Measurements from ENCODE around the gene ERV3-1.

The ERV3-1 gene

GRCh38 chr7:64999165-65000004 is 7.1 kb downstream of the ERV3-1 start:
- no peak overlapping the region for H3K4me3 ChIP-seq (ENCODE audit: low read length in 2 of 2)
- peaks cover 4 to 6% of the 10 kb centered on the region in 2 donors for H3K36me3 ChIP-seq (ENCODE audit: control insufficient read depth in 2 of 2, insufficient read depth in 2 of 2, low read length in 2 of 2)
- no peaks in the 10 kb centered on the region for H3K27me3 ChIP-seq (ENCODE audit: control insufficient read depth in 1 of 2, insufficient read depth in 2 of 2, low read length in 2 of 2)
- H3K9ac ChIP-seq (ENCODE audit: low read length in 2 of 2), result no peak overlapping the region
- peaks cover under 1% of the 10 kb centered on the region for H3K4me1 ChIP-seq (ENCODE audit: control insufficient read depth, insufficient read depth, low read length)
- no peak overlapping the region for H3K27ac ChIP-seq (ENCODE audit: low read length)
- H3K9me3 ChIP-seq (ENCODE audit: control insufficient read depth in 2 of 2, low read length in 2 of 2), result no peaks in the 10 kb centered on the region

- Histone ChIP-seq H3K9me3 (ENCODE audit: control insufficient read depth in 2 of 2, low read length in 2 of 2) (no peaks in the 10 kb centered on the region), H3K4me3 (ENCODE audit: low read length in 2 of 2) (no peak overlapping the region), H3K27me3 (ENCODE audit: control insufficient read depth in 1 of 2, insufficient read depth in 2 of 2, low read length in 2 of 2) (no peaks in the 10 kb centered on the region), H3K9ac (ENCODE audit: low read length in 2 of 2) (no peak overlapping the region), H3K4me1 (ENCODE audit: control insufficient read depth, insufficient read depth, low read length) (no peaks in the 10 kb centered on the region), H3K27ac (ENCODE audit: low read length) (no peak overlapping the region), H3K36me3 (ENCODE audit: control insufficient read depth in 2 of 2, insufficient read depth in 2 of 2, low read length in 2 of 2) (peaks cover 4 to 6% of the 10 kb centered on the region in 2 donors)
Measured at GRCh38 chr7:64998865-64999164, 7.7 kb downstream of the ERV3-1 start.

- no peak overlapping the region for H3K27ac ChIP-seq (ENCODE audit: low read length)
- no peak overlapping the region for H3K4me3 ChIP-seq (ENCODE audit: low read length in 2 of 2)
- H3K4me1 ChIP-seq (ENCODE audit: control insufficient read depth, insufficient read depth, low read length), result no peaks in the 10 kb centered on the region
- H3K9ac ChIP-seq (ENCODE audit: low read length in 2 of 2), result no peak overlapping the region
- peaks cover 4 to 8% of the 10 kb centered on the region in 2 donors for H3K36me3 ChIP-seq (ENCODE audit: control insufficient read depth in 2 of 2, insufficient read depth in 2 of 2, low read length in 2 of 2)
- no peaks in the 10 kb centered on the region for H3K9me3 ChIP-seq (ENCODE audit: control insufficient read depth in 2 of 2, low read length in 2 of 2)
- no peaks in the 10 kb centered on the region for H3K27me3 ChIP-seq (ENCODE audit: control insufficient read depth in 1 of 2, insufficient read depth in 2 of 2, low read length in 2 of 2)
Measured at GRCh38 chr7:64997927-64998391, 8.5 kb downstream of the ERV3-1 start.

- H3K27me3 ChIP-seq (ENCODE audit: control insufficient read depth in 1 of 2, insufficient read depth in 2 of 2, low read length in 2 of 2), result no peaks in the 10 kb centered on the region
- no peak overlapping the region for H3K9ac ChIP-seq (ENCODE audit: low read length in 2 of 2)
- peaks cover 4 to 8% of the 10 kb centered on the region in 2 donors for H3K36me3 ChIP-seq (ENCODE audit: control insufficient read depth in 2 of 2, insufficient read depth in 2 of 2, low read length in 2 of 2)
- no peak overlapping the region for H3K4me3 ChIP-seq (ENCODE audit: low read length in 2 of 2)
- H3K9me3 ChIP-seq (ENCODE audit: control insufficient read depth in 2 of 2, low read length in 2 of 2), result peaks cover 0 to 3% of the 10 kb centered on the region in 2 donors
- no peaks in the 10 kb centered on the region for H3K4me1 ChIP-seq (ENCODE audit: control insufficient read depth, insufficient read depth, low read length)
- H3K27ac ChIP-seq (ENCODE audit: low read length), result no peak overlapping the region
Measured at GRCh38 chr7:64997164-64997908, 9.2 kb downstream of the ERV3-1 start.

GRCh38 chr7:64996305-64996704 is 10.2 kb downstream of the ERV3-1 start:
- Histone ChIP-seq H3K4me1 (ENCODE audit: control insufficient read depth, insufficient read depth, low read length) (no peaks in the 10 kb centered on the region), H3K9me3 (ENCODE audit: control insufficient read depth in 2 of 2, low read length in 2 of 2) (peaks cover 0 to 3% of the 10 kb centered on the region in 2 donors), H3K4me3 (ENCODE audit: low read length in 2 of 2) (no peak overlapping the region), H3K36me3 (ENCODE audit: control insufficient read depth in 2 of 2, insufficient read depth in 2 of 2, low read length in 2 of 2) (peaks cover 4 to 8% of the 10 kb centered on the region in 2 donors), H3K27me3 (ENCODE audit: control insufficient read depth in 1 of 2, insufficient read depth in 2 of 2, low read length in 2 of 2) (no peaks in the 10 kb centered on the region), H3K27ac (ENCODE audit: low read length) (no peak overlapping the region), H3K9ac (ENCODE audit: low read length in 2 of 2) (no peak overlapping the region)

GRCh38 chr7:64993901-64994300 is 12.6 kb downstream of the ERV3-1 start:
- H3K9me3 ChIP-seq (ENCODE audit: control insufficient read depth in 2 of 2, low read length in 2 of 2), result peaks cover 0 to 3% of the 10 kb centered on the region in 2 donors

GRCh38 chr7:64992971-64993370 is 13.5 kb downstream of the ERV3-1 start:
- H3K4me3 ChIP-seq (ENCODE audit: low read length in 2 of 2), result no peak overlapping the region
- H3K9me3 ChIP-seq (ENCODE audit: control insufficient read depth in 2 of 2, low read length in 2 of 2), result peaks cover 0 to 3% of the 10 kb centered on the region in 2 donors
- no peak overlapping the region for H3K27ac ChIP-seq (ENCODE audit: low read length)
- H3K9ac ChIP-seq (ENCODE audit: low read length in 2 of 2), result no peak overlapping the region
- peaks cover 0 to 2% of the 10 kb centered on the region in 2 donors for H3K36me3 ChIP-seq (ENCODE audit: control insufficient read depth in 2 of 2, insufficient read depth in 2 of 2, low read length in 2 of 2)
- H3K4me1 ChIP-seq (ENCODE audit: control insufficient read depth, insufficient read depth, low read length), result no peaks in the 10 kb centered on the region
- no peaks in the 10 kb centered on the region for H3K27me3 ChIP-seq (ENCODE audit: control insufficient read depth in 1 of 2, insufficient read depth in 2 of 2, low read length in 2 of 2)

More at GRCh38 chr7:64993901-64994300, 12.6 kb downstream of the ERV3-1 start:
- H3K4me1 ChIP-seq (ENCODE audit: control insufficient read depth, insufficient read depth, low read length), result no peaks in the 10 kb centered on the region
- no peak overlapping the region for H3K9ac ChIP-seq (ENCODE audit: low read length in 2 of 2)
- H3K4me3 ChIP-seq (ENCODE audit: low read length in 2 of 2), result no peak overlapping the region
- H3K36me3 ChIP-seq (ENCODE audit: control insufficient read depth in 2 of 2, insufficient read depth in 2 of 2, low read length in 2 of 2), result peaks cover 0 to 5% of the 10 kb centered on the region in 2 donors
- H3K27me3 ChIP-seq (ENCODE audit: control insufficient read depth in 1 of 2, insufficient read depth in 2 of 2, low read length in 2 of 2), result no peaks in the 10 kb centered on the region
- no peak overlapping the region for H3K27ac ChIP-seq (ENCODE audit: low read length)

GRCh38 chr7:64990936-64991335 is 15.6 kb downstream of the ERV3-1 start, which contains the start of gene ZNF117:
ZNF117 (minus strand) TSS chr7:64991036.
- no peak within 1 kb of the TSS for H3K9ac ChIP-seq (ENCODE audit: low read length in 2 of 2)
- H3K4me3 ChIP-seq (ENCODE audit: low read length in 2 of 2), result no peak within 1 kb of the TSS
- H3K9me3 ChIP-seq (ENCODE audit: control insufficient read depth in 2 of 2, low read length in 2 of 2), result peaks cover 0 to 3% of the 10 kb centered on the region in 2 donors
- no peaks in the 10 kb centered on the region for H3K4me1 ChIP-seq (ENCODE audit: control insufficient read depth, insufficient read depth, low read length)
- H3K27ac ChIP-seq (ENCODE audit: low read length), result no peak within 1 kb of the TSS
- H3K27me3 ChIP-seq (ENCODE audit: control insufficient read depth in 1 of 2, insufficient read depth in 2 of 2, low read length in 2 of 2), result no peaks in the 10 kb centered on the region
- H3K36me3 ChIP-seq (ENCODE audit: control insufficient read depth in 2 of 2, insufficient read depth in 2 of 2, low read length in 2 of 2), result peaks cover 0 to 2% of the 10 kb centered on the region in 2 donors

GRCh38 chr7:64990216-64990615 is 16.3 kb downstream of the ERV3-1 start:
- H3K4me1 ChIP-seq (ENCODE audit: control insufficient read depth, insufficient read depth, low read length), result no peaks in the 10 kb centered on the region
- H3K27me3 ChIP-seq (ENCODE audit: control insufficient read depth in 1 of 2, insufficient read depth in 2 of 2, low read length in 2 of 2), result no peaks in the 10 kb centered on the region
- H3K9me3 ChIP-seq (ENCODE audit: control insufficient read depth in 2 of 2, low read length in 2 of 2), result peaks cover 0 to 3% of the 10 kb centered on the region in 2 donors
- H3K36me3 ChIP-seq (ENCODE audit: control insufficient read depth in 2 of 2, insufficient read depth in 2 of 2, low read length in 2 of 2), result peaks cover 0 to 2% of the 10 kb centered on the region in 2 donors
- no peak overlapping the region for H3K27ac ChIP-seq (ENCODE audit: low read length)
- H3K9ac ChIP-seq (ENCODE audit: low read length in 2 of 2), result no peak overlapping the region
- no peak overlapping the region for H3K4me3 ChIP-seq (ENCODE audit: low read length in 2 of 2)

GRCh38 chr7:64978497-64979203 is 27.8 kb downstream of the ERV3-1 start:
- Histone ChIP-seq H3K4me3 (ENCODE audit: low read length in 2 of 2) (no peak overlapping the region), H3K4me1 (ENCODE audit: control insufficient read depth, insufficient read depth, low read length) (no peaks in the 10 kb centered on the region), H3K36me3 (ENCODE audit: control insufficient read depth in 2 of 2, insufficient read depth in 2 of 2, low read length in 2 of 2) (peaks cover 4 to 35% of the 10 kb centered on the region in 2 donors), H3K9me3 (ENCODE audit: control insufficient read depth in 2 of 2, low read length in 2 of 2) (peaks cover 5 to 21% of the 10 kb centered on the region in 2 donors), H3K27me3 (ENCODE audit: control insufficient read depth in 1 of 2, insufficient read depth in 2 of 2, low read length in 2 of 2) (no peaks in the 10 kb centered on the region), H3K27ac (ENCODE audit: low read length) (no peak overlapping the region), H3K9ac (ENCODE audit: low read length in 2 of 2) (no peak overlapping the region)

Measured in stomach smooth muscle (tissue), 2 donors.